CD4-positive, alpha-beta memory T cell (primary cell): Measurements from ENCODE around the gene CARD11. TPM values are rescaled to one million over a fixed set of nuclear protein-coding genes. Genes with fewer than 3 reads are reported as not detected.
A peak's percentile ranks its signal among the peaks of the same experiment; 100 is the strongest.

Experiments used
- CTCF ChIA-PET: fragments of 350-600 bp; sonication (Branson Sonifier 250); formaldehyde crosslinking; loops from one replicate; lab custom pipeline; 2021; ENCODE audit warnings: inconsistent platforms; ENCODE audit not compliant: partially characterized antibody; lab: Charles Lee
- POLR2A ChIA-PET: fragments of 350-600 bp; sonication (Branson Sonifier 250); formaldehyde crosslinking; loops from one replicate; lab custom pipeline; 2021; ENCODE audit not compliant: partially characterized antibody; lab: Charles Lee
- DNase-seq, 5 donors: peaks; one replicate each; pipeline versions ENCODE4 v3.0.0 to v3.0.0-alpha.2; 2020 to 2022; ENCODE audit warnings: mixed read lengths in 1 of 5
- H3K27ac ChIP-seq: one replicate; pipeline ENCODE4 v1.7.0; 2013; ENCODE audit warnings: low read depth, low read length
- H3K27me3 ChIP-seq: 2 replicates; pipeline ENCODE4 v1.7.0; 2013; ENCODE audit warnings: mild to moderate bottlenecking, low read length, moderate library complexity; ENCODE audit not compliant: insufficient read depth
- H3K36me3 ChIP-seq: 2 replicates; pipeline ENCODE4 v1.7.0; 2013; ENCODE audit warnings: mild to moderate bottlenecking, low read length, moderate library complexity; ENCODE audit not compliant: insufficient read depth
- H3K4me1 ChIP-seq: 2 replicates; pipeline ENCODE4 v1.7.0; 2013; ENCODE audit warnings: mild to moderate bottlenecking, low read length, moderate library complexity; ENCODE audit not compliant: insufficient read depth
- H3K4me3 ChIP-seq, 2 donors: one replicate each; pipeline ENCODE4 v1.7.0; 2013; ENCODE audit warnings: low read length in 2 of 2, mild to moderate bottlenecking in 1 of 2
- H3K9me3 ChIP-seq, 2 donors: one replicate each; pipeline ENCODE4 v1.7.0; 2013; ENCODE audit warnings: low read length in 2 of 2, control low read depth in 1 of 2; ENCODE audit not compliant: control insufficient read depth in 1 of 2
- H3K27ac Mint-ChIP-seq, 7 donors: one replicate each; pipeline ENCODE4 v1.8.0; 2020 to 2021; ENCODE audit warnings: mixed read lengths in 7 of 7, mild to moderate bottlenecking in 6 of 7, inconsistent platforms in 3 of 7, moderate library complexity in 3 of 7
- H3K27me3 Mint-ChIP-seq, 2 donors: one replicate each; pipeline ENCODE4 v1.8.0; 2020 to 2021; ENCODE audit warnings: mixed read lengths in 2 of 2
- H3K36me3 Mint-ChIP-seq, 2 donors: one replicate each; pipeline ENCODE4 v1.8.0; 2020 to 2021; ENCODE audit warnings: mixed read lengths in 2 of 2, inconsistent platforms in 1 of 2, mild to moderate bottlenecking in 1 of 2
- H3K4me1 Mint-ChIP-seq, 4 donors: one replicate each; pipeline ENCODE4 v1.8.0; 2020 to 2021; ENCODE audit warnings: mixed read lengths in 4 of 4, mild to moderate bottlenecking in 1 of 4
- H3K4me3 Mint-ChIP-seq, 8 donors: one replicate each; pipeline ENCODE4 v1.8.0; 2020 to 2021; ENCODE audit warnings: mixed read lengths in 8 of 8, mild to moderate bottlenecking in 7 of 8, moderate library complexity in 6 of 8, inconsistent platforms in 3 of 8
- H3K9me3 Mint-ChIP-seq, 8 donors: one replicate each; pipeline ENCODE4 v1.8.0; 2020 to 2021; ENCODE audit warnings: mixed read lengths in 8 of 8, mild to moderate bottlenecking in 5 of 8, inconsistent platforms in 3 of 8, moderate library complexity in 1 of 8
- intact Hi-C: fragments of 100-400 bp; cut with micrococcal nuclease; formaldehyde crosslinking; loops from one replicate; pipeline ENCODE4 v1.15.1; 2023
- polyA plus RNA-seq, 2 donors: library from polyadenylated mRNA; unstranded; fragments of 300-500 nt; fragmentation: Illumina TruSeq; gene quantifications; one replicate each; pipeline ENCODE4 v1.2.3, GENCODE V29; 2021
- total RNA-seq, 2 experiments: library from RNA; stranded (reverse); gene quantifications; one replicate each; pipeline ENCODE4 v1.2.3, GENCODE V29; 2021

CARD11 gene
- total and polyA plus RNA-seq, 4 experiments from 2014 or later: 4.9 to 136 (median 85.3) TPM

DNA sequence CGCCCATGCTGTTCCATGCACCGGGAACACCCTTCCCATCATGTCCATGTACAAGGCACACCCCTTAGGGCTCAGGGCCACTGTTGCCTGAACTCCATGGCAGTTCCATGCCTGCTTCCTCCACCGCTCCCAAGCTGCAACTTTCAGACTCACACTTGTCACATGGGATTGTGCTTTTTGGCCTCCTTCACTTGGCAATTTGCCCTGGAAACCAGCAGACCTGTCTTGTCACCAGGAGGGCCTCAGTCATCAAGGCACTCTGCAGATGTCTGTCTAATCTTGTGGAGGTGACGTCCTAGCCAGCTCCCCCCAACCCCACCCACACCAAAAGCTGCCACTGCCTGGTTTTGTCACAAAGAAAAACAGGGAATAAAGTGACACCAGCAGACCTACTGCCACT lies 47.5 kb downstream of the CARD11 start:
- intact Hi-C loops: no loop called here
- Mint-ChIP-seq H3K4me1 (peaks cover 12 to 56% (median 28%) of the 10 kb centered on the region in 4 donors), H3K4me3 (no peak overlapping the region), H3K9me3 (peaks cover 0 to 18% (median 5%) of the 10 kb centered on the region in 8 donors), H3K27me3 (no peaks in the 10 kb centered on the region), H3K36me3 (peaks cover 66 to 75% of the 10 kb centered on the region in 2 donors), H3K27ac (peak overlapping the region in 2 of 7 donors; percentile 10 to 27)
- H3K4me3 ChIP-seq: no peak overlapping the region
- ChIA-PET POLR2A (interaction anchor here (0.8 kb wide), 1 partner anchor 13 kb away, joined by 3 read pairs; no protein-coding TSS in a partner anchor), CTCF (interaction anchor here (1.0 to 2.0 kb wide), 2 partner anchors 10 to 69 kb away, joined by 3 to 8 read pairs; no protein-coding TSS in a partner anchor)
- DNase-seq: no peak
- no peaks in the 10 kb centered on the region for H3K9me3 ChIP-seq
- no peak overlapping the region for H3K27ac ChIP-seq
- no peaks in the 10 kb centered on the region for H3K27me3 ChIP-seq
- H3K36me3 ChIP-seq: peaks cover 24% of the 10 kb centered on the region
- H3K4me1 ChIP-seq: peaks cover 5% of the 10 kb centered on the region

DNA sequence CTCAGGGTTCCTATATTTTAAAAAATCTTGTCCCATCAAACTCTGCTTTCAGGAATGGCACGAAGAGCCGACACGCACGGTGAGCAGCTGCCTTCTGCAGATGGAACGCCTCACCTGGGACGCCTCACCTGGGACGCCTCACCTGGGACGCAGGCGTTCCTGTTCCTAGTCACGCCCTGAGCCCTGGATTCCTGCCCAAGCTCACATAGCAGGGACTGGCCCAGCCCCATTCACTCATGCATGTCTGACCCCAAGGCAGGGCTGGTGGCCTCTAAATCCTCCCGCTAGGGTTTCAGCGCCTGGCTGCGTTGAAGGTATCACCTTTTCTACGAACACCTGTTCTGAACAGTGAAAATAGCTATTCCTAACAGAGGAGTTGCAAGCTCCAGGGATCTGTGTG lies 49.8 kb downstream of the CARD11 start:
- ChIA-PET POLR2A (no interaction called here), CTCF (no interaction called here)
- H3K27me3 Mint-ChIP-seq: no peaks in the 10 kb centered on the region
- H3K4me3 ChIP-seq: no peak overlapping the region
- H3K4me1 ChIP-seq: no peaks in the 10 kb centered on the region
- peaks cover 59 to 78% of the 10 kb centered on the region in 2 donors for H3K36me3 Mint-ChIP-seq
- peak overlapping the region in 1 of 7 donors; percentile 7 for H3K27ac Mint-ChIP-seq
- no peaks in the 10 kb centered on the region for H3K27me3 ChIP-seq
- H3K36me3 ChIP-seq: peaks cover 16% of the 10 kb centered on the region
- H3K27ac ChIP-seq: no peak overlapping the region
- H3K4me3 Mint-ChIP-seq: no peak overlapping the region
- H3K4me1 Mint-ChIP-seq: peaks cover 9 to 48% (median 28%) of the 10 kb centered on the region in 4 donors
- no peaks in the 10 kb centered on the region for H3K9me3 ChIP-seq
- intact Hi-C loops: no loop called here
- H3K9me3 Mint-ChIP-seq: peaks cover 3 to 22% (median 6%) of the 10 kb centered on the region in 8 donors
- DNase-seq: no peak

- DNase-seq: no peak
- CTCF ChIA-PET: no interaction called here
- H3K4me3 Mint-ChIP-seq: no peak overlapping the region
- peak overlapping the region in 2 of 7 donors; percentile 42 to 64 for H3K27ac Mint-ChIP-seq
- no peak overlapping the region for H3K4me3 ChIP-seq
- H3K27me3 ChIP-seq: no peaks in the 10 kb centered on the region
- no peak overlapping the region for H3K27ac ChIP-seq
- peaks cover 16% of the 10 kb centered on the region for H3K36me3 ChIP-seq
- intact Hi-C loops: no loop called here
- peaks cover 3 to 22% (median 8%) of the 10 kb centered on the region in 8 donors for H3K9me3 Mint-ChIP-seq
- POLR2A ChIA-PET: no interaction called here
- H3K9me3 ChIP-seq: no peaks in the 10 kb centered on the region
- H3K36me3 Mint-ChIP-seq: peaks cover 61 to 80% of the 10 kb centered on the region in 2 donors
- H3K27me3 Mint-ChIP-seq: no peaks in the 10 kb centered on the region
- H3K4me1 ChIP-seq: no peaks in the 10 kb centered on the region
- peaks cover 11 to 51% (median 29%) of the 10 kb centered on the region in 4 donors for H3K4me1 Mint-ChIP-seq
These were observed 50.3 kb downstream of the CARD11 start for GRCh38 chr7:2993396-2993795.

DNA sequence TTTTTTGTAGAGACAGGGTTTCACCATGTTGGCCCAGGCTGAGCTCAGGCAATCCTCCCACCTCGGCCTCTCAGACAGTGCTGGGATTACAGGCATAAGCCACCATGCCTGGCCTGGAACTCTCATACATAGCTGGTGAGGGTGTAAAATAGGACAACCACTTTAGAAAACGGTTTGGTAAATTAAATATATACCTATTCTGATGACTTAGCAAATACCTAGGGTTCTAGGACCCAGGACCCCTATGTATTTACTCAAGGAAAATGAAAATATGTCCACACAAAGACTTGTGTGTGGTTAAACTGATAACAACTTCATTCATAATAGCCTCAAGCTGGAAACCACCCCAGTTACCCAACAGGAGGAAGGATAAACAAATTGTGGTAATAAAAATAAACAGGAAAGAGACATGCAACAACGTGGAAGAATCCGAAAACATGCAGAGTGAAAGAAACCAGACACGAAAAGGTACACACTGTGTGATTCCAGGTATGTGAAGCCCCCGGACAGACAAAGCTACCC lies 52.7 kb downstream of the CARD11 start:
- CTCF ChIA-PET: interaction anchor here (1.0 kb wide), 1 partner anchor 8 kb away, joined by 3 read pairs; no protein-coding TSS in a partner anchor

DNA sequence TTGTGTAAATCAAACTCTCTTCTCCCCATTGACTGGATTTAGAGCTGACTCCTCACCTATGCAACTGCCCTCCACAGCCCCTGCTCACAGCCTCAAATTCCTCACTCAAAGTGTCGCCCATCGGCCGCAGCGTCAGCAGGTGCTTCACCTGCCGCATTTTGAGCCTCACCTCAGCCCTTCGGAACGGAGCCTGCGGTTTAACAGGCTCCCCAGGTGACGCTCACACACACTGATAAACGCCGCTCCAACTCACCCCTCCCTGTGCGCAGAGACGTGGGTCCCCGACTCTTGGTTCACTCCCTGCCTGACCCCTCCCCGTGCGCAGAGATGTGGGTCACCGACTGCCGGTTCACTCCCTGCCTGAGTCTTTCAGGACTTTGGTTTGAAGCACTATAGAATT lies 57.1 kb downstream of the CARD11 start:
- H3K27me3 Mint-ChIP-seq: no peaks in the 10 kb centered on the region
- intact Hi-C loops: no loop called here
- peaks cover 39 to 45% of the 10 kb centered on the region in 2 donors for H3K36me3 Mint-ChIP-seq
- no peak overlapping the region for H3K4me3 Mint-ChIP-seq
- H3K9me3 Mint-ChIP-seq: peaks cover 0 to 9% (median 4%) of the 10 kb centered on the region in 8 donors
- POLR2A ChIA-PET: no interaction called here
- Histone ChIP-seq H3K27ac (no peak overlapping the region), H3K4me3 (no peak overlapping the region), H3K9me3 (no peaks in the 10 kb centered on the region), H3K27me3 (no peaks in the 10 kb centered on the region), H3K36me3 (peaks cover 9% of the 10 kb centered on the region), H3K4me1 (peaks cover 31% of the 10 kb centered on the region)
- peaks cover 43 to 82% (median 63%) of the 10 kb centered on the region in 4 donors for H3K4me1 Mint-ChIP-seq
- CTCF ChIA-PET: no interaction called here
- peak overlapping the region in 6 of 7 donors; percentile 3 to 83 (median 61) for H3K27ac Mint-ChIP-seq
- no peak for DNase-seq

More for the DNA sequence above, 52.7 kb downstream of the CARD11 start:
- Mint-ChIP-seq H3K36me3 (peaks cover 57 to 71% of the 10 kb centered on the region in 2 donors), H3K4me3 (peak overlapping the region in 1 of 8 donors; percentile 4), H3K4me1 (peaks cover 20 to 62% (median 40%) of the 10 kb centered on the region in 4 donors), H3K27ac (peak overlapping the region in 2 of 7 donors; percentile 38 to 73), H3K9me3 (peaks cover 3 to 18% (median 8%) of the 10 kb centered on the region in 8 donors), H3K27me3 (no peaks in the 10 kb centered on the region)
- POLR2A ChIA-PET: no interaction called here
- no peak overlapping the region for H3K27ac ChIP-seq
- peaks cover 14% of the 10 kb centered on the region for H3K36me3 ChIP-seq
- H3K4me3 ChIP-seq: no peak overlapping the region
- H3K4me1 ChIP-seq: no peaks in the 10 kb centered on the region
- H3K9me3 ChIP-seq: no peaks in the 10 kb centered on the region
- no peaks in the 10 kb centered on the region for H3K27me3 ChIP-seq
- DNase-seq: no peak
- intact Hi-C loops: no loop called here

DNA sequence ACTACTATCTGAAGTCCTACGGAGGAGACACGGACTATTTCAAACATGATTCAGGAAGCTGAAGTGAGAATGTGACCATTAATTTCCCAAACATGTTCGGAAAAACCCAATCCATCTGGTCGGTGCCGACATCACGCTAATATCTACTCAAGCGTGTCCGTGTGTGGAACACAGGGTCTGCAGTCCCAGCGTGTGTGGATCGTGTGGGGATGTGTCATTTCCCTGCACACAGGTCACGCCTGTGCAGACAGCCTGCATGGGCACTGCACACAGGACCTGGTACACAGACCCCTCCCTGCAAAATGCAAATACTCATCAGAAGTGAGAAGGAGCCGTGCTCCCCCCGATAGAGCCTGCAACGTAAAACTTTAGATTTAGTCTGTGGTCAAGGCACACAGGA lies 57.8 kb downstream of the CARD11 start:
- ChIA-PET POLR2A (no interaction called here), CTCF (interaction anchor here (0.7 kb wide), 1 partner anchor 169 kb away, joined by 3 read pairs; no protein-coding TSS in a partner anchor)
- intact Hi-C loops: no loop called here
- H3K36me3 Mint-ChIP-seq: peaks cover 38 to 45% of the 10 kb centered on the region in 2 donors
- peaks cover 47 to 84% (median 64%) of the 10 kb centered on the region in 4 donors for H3K4me1 Mint-ChIP-seq
- H3K4me3 Mint-ChIP-seq: no peak overlapping the region
- no peak for DNase-seq
- Histone ChIP-seq H3K4me1 (peaks cover 38% of the 10 kb centered on the region), H3K27ac (no peak overlapping the region), H3K36me3 (peaks cover 13% of the 10 kb centered on the region), H3K4me3 (no peak overlapping the region), H3K9me3 (no peaks in the 10 kb centered on the region), H3K27me3 (no peaks in the 10 kb centered on the region)
- peak overlapping the region in 3 of 7 donors; percentile 19 to 83 (median 57) for H3K27ac Mint-ChIP-seq
- no peaks in the 10 kb centered on the region for H3K27me3 Mint-ChIP-seq
- H3K9me3 Mint-ChIP-seq: peaks cover 0 to 9% (median 4%) of the 10 kb centered on the region in 8 donors

DNA sequence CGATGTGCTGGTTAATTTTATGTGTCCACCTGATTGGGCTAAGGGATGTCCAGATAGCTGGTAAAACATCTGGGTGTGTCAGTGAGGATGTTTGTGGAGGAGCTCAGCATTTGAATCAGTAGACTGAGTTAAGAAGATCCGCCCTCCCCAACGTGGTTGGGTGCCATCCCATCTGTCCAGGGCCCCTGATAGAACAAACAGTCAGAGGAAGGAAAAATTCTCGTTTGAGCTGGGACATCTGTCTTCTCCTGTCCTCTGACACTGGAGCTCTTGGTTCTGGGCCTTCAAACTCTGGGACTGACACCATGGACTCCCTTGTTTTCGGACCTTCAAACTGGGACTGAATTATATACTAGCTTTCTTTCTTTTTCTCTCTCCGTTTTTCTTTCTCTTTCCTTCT lies 59.6 kb downstream of the CARD11 start:
- Histone ChIP-seq H3K27me3 (no peaks in the 10 kb centered on the region), H3K4me1 (peaks cover 56% of the 10 kb centered on the region), H3K27ac (no peak overlapping the region), H3K4me3 (no peak overlapping the region), H3K36me3 (peaks cover 17% of the 10 kb centered on the region), H3K9me3 (no peaks in the 10 kb centered on the region)
- ChIA-PET POLR2A (interaction anchor here (1.2 to 1.7 kb wide), 3 partner anchors 12 to 90 kb away, joined by 3 to 4 read pairs (median 4); no protein-coding TSS in a partner anchor), CTCF (interaction anchor here (1.5 to 2.1 kb wide), 2 partner anchors 81 to 171 kb away, joined by 3 to 7 read pairs; no protein-coding TSS in a partner anchor)
- Mint-ChIP-seq H3K4me1 (peaks cover 48 to 92% (median 72%) of the 10 kb centered on the region in 4 donors), H3K4me3 (peak overlapping the region in 1 of 8 donors; percentile 43), H3K36me3 (peaks cover 28 to 45% of the 10 kb centered on the region in 2 donors), H3K27me3 (no peaks in the 10 kb centered on the region), H3K9me3 (peaks cover 0 to 4% (median 0%) of the 10 kb centered on the region in 8 donors), H3K27ac (peak overlapping the region; percentile 57 to 83 (median 74))
- DNase-seq: no peak
- intact Hi-C loops: loop anchor here (5.0 kb wide), 1 partner anchor 122 kb away; no protein-coding TSS in a partner anchor
